ENCODE measurements around the gene RTN4RL1. TPM values are rescaled to one million over a fixed set of nuclear protein-coding genes. Genes with fewer than 3 reads are reported as not detected.

Gene RTN4RL1
- total RNA-seq, 2 donors from 2014 or later = 3.1 to 3.6 TPM

- ATAC-seq (no peak), DNase-seq (no peak)
- Histone ChIP-seq H3K4me1 (no peaks in the 10 kb centered on the region), H3K9me3 (no peaks in the 10 kb centered on the region), H3K27me3 (no peaks in the 10 kb centered on the region), H3K36me3 (replicated peaks in 1 of 2; ENCODE audit: insufficient read depth in 1 of 2, low read depth in 2 of 2) (peaks cover 0 to 24% of the 10 kb centered on the region in 2 donors), H3K4me3 (no peak overlapping the region), H3K27ac (no peak overlapping the region)
- no peak for TF ChIP-seq POLR2A (IDR thresholded peaks at IDR 0.05)
- no peak for TF ChIP-seq CTCF (IDR thresholded peaks at IDR 0.05)
- intact Hi-C loops (cut with DNase I) = no loop called here
- WGBS, 2 donors = 95 to 97% methylated on average over 7 of the region's 7 CpGs
Measured at GRCh38 chr17:1894753-1895339, 130.3 kb downstream of the RTN4RL1 start.

GRCh38 chr17:1890758-1891450, 134.2 kb downstream of the RTN4RL1 start:
- Histone ChIP-seq H3K4me3 (no peak overlapping the region), H3K27ac (no peak overlapping the region), H3K36me3 (replicated peaks in 1 of 2; ENCODE audit: insufficient read depth in 1 of 2, low read depth in 2 of 2) (peaks cover 0 to 22% of the 10 kb centered on the region in 2 donors), H3K4me1 (no peaks in the 10 kb centered on the region), H3K9me3 (no peaks in the 10 kb centered on the region), H3K27me3 (no peaks in the 10 kb centered on the region)
- 85% methylated on average over 14 to 15 of the region's 15 CpGs for whole genome bisulfite sequencing, 2 donors
- DNase-seq (no peak), ATAC-seq (no peak)
- no peak for TF ChIP-seq CTCF (IDR thresholded peaks at IDR 0.05)
- no peak for TF ChIP-seq POLR2A (IDR thresholded peaks at IDR 0.05)
- intact Hi-C loops (cut with DNase I) = no loop called here

GRCh38 chr17:1888741-1889140, 136.4 kb downstream of the RTN4RL1 start:
- H3K4me1 ChIP-seq = no peaks in the 10 kb centered on the region
- no peak for ATAC-seq
- no peaks in the 10 kb centered on the region for H3K27me3 ChIP-seq
- peaks cover 0 to 24% of the 10 kb centered on the region in 2 donors for H3K36me3 ChIP-seq (replicated peaks in 1 of 2; ENCODE audit: insufficient read depth in 1 of 2, low read depth in 2 of 2)
- TF ChIP-seq CTCF (IDR thresholded peaks at IDR 0.05) = no peak
- TF ChIP-seq POLR2A (IDR thresholded peaks at IDR 0.05) = no peak
- 94 to 95% methylated on average over 14 of the region's 14 CpGs for WGBS, 2 donors
- intact Hi-C loops (cut with DNase I) = no loop called here
- no peak overlapping the region for H3K4me3 ChIP-seq
- H3K9me3 ChIP-seq = no peaks in the 10 kb centered on the region
- DNase-seq = no peak
- H3K27ac ChIP-seq = no peak overlapping the region

MicroRNAs within 50 kb of the gene (microRNA counts, 767-probe panel; counts per million panel counts)
- 4,801 to 6,604 counts per million in 2 donors for microRNA hsa-miR-132-3p
- 0 to 736 counts per million in 2 donors for microRNA hsa-miR-212-3p

Small RNA genes lying within 50 kb of the gene (microRNA-seq; reads per million reads assigned to microRNA genes)
- 624 to 1,014 reads per million in 2 donors for gene MIR132 (ENCODE audit: borderline number of aligned reads in 2 of 2, borderline replicate concordance in 2 of 2)
- 23.7 to 27.8 reads per million in 2 donors for gene MIR212 (ENCODE audit: borderline number of aligned reads in 2 of 2, borderline replicate concordance in 2 of 2)

Small RNA genes lying within 50 kb of the gene (small RNA-seq; reads per million reads assigned to genes)
- not detected for gene AC090617.9
- 2.4 reads per million, percentile 74 among the genes with 10 or more reads in this experiment for gene MIR132
- 0.80 reads per million, percentile 23 among the genes with 10 or more reads in this experiment for gene MIR212
- gene OVCA2 = not detected

Other genes starting within 250 kb of the RTN4RL1 start
- gene SMYD4, start 195.4 kb downstream of the RTN4RL1 start, total RNA-seq = 1 to 10 TPM; 4.0 to 7.0 TPM
- gene RPA1, start 195.3 kb downstream of the RTN4RL1 start, total RNA-seq = 10 to 100 TPM in 1 of 2 donors, 1 to 10 TPM in 1; 8.9 to 11.9 TPM
- 10 to 100 TPM; 34.8 to 77.8 TPM for gene DPH1, start 4.8 kb upstream of the RTN4RL1 start, total RNA-seq
- 10 to 100 TPM; 17.1 to 36.3 TPM for gene OVCA2, start 16.7 kb upstream of the RTN4RL1 start, total RNA-seq
- gene HIC1, start 29.8 kb upstream of the RTN4RL1 start, total RNA-seq = 10 to 100 TPM in 1 of 2 donors, 1 to 10 TPM in 1; 9.6 to 18.1 TPM